GM19467 (cell line): ENCODE measurements around the gene PRPF6.

ENCODE experiments used
- ATAC-seq: cut with Tn5 transposase; IDR thresholded peaks from one replicate; pipeline ENCODE4 v1.9.1; 2021; ENCODE audit warnings: mild to moderate bottlenecking, moderate library complexity; ENCODE audit not compliant: unreplicated experiment

PRPF6 gene, protein sequence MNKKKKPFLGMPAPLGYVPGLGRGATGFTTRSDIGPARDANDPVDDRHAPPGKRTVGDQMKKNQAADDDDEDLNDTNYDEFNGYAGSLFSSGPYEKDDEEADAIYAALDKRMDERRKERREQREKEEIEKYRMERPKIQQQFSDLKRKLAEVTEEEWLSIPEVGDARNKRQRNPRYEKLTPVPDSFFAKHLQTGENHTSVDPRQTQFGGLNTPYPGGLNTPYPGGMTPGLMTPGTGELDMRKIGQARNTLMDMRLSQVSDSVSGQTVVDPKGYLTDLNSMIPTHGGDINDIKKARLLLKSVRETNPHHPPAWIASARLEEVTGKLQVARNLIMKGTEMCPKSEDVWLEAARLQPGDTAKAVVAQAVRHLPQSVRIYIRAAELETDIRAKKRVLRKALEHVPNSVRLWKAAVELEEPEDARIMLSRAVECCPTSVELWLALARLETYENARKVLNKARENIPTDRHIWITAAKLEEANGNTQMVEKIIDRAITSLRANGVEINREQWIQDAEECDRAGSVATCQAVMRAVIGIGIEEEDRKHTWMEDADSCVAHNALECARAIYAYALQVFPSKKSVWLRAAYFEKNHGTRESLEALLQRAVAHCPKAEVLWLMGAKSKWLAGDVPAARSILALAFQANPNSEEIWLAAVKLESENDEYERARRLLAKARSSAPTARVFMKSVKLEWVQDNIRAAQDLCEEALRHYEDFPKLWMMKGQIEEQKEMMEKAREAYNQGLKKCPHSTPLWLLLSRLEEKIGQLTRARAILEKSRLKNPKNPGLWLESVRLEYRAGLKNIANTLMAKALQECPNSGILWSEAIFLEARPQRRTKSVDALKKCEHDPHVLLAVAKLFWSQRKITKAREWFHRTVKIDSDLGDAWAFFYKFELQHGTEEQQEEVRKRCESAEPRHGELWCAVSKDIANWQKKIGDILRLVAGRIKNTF

DNA sequence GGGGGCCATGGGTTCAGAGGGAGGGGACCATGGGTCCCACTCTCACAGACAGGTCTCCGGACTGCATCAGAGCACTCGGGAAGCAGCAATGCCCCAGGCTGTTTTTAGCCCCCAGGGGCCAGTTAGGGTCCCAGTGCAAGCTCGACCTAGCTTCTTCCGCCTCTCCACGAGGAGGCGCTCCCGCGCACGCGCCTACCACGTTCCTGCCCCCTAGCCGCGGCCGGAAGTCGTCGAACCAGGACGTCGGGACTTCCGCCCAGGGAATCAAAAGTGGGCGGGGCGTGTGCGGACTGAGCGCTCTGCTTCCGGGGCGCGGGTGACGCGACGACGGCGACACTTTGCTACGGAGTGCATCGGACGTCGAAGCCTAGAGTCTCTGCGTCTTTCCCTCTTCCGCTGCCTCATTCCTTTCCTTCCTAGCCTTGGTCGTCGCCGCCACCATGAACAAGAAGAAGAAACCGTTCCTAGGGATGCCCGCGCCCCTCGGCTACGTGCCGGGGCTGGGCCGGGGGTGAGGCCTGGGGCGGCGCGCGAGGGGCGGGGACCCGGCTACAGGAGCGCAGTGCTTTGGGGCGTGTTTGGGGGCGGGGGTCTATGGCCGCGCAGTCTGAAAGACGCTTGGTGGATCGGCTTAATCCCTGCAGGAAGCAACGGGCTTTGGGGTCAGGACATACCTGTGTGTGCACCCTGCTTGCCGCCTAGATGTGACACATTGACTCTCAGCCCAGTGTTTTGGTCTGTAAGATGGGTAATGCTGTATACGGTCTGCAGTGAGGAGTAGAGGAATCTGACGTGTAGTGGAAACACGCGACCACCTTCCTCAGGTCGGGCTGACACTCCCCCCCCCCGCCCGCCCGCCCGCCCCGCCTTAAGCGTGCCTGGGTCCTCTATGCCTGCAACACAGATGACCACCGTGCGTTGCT lies at the start of gene PRPF6:
PRPF6 (plus strand) TSS at position 327 of the 923 bp plus-strand sequence; CDS start at position 441, 114 bp downstream.
- ATAC-seq = peak; percentile 54

DNA sequence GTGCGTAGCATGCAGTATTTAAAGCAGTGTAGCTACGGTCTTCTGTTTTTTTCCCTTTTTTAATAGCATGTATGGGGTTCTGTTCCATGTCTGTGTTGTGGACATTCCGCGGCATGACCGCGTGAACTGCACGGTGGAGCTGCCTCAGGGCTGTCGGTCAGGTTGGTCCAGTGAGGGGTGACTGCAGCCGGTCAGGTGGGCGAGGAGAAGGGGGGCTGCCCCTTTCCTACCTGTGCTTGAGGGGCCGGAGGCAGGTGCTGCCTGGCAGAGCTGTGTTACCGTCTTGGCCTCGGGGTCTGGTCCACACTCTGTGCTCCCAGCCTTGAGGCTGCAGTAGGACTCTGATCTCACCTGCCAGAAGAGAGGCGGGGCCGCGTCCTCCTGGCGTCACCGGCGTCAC lies 49.2 kb upstream of the PRPF6 start:
- ATAC-seq = no peak

DNA sequence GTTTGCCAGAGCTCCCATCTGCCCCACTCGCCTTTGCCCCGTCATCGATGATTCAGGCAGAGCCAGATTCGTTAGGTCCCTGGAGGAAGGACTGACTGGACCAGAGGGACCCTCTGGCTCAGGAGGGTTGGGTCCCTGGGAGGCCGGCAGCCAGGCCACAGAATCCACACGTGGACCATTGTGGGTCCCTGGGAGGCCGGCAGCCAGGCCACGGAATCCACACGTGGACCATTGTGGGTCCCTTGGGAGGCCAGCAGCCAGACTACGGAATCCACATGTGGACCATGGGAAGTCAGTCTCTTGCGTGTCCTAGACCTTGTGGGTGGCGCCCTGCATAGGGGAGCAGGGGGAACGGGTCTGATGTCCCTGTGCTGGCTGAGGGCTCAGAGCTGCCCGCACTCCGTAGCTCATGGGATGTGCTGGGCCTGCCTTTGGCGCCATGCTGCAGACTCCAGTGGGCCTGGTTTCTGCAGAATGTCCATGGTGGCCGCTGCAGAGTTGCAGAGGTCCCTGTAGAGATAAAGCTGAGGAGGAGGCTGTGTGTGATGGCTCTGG lies 48.2 kb upstream of the PRPF6 start:
- no peak for ATAC-seq

DNA sequence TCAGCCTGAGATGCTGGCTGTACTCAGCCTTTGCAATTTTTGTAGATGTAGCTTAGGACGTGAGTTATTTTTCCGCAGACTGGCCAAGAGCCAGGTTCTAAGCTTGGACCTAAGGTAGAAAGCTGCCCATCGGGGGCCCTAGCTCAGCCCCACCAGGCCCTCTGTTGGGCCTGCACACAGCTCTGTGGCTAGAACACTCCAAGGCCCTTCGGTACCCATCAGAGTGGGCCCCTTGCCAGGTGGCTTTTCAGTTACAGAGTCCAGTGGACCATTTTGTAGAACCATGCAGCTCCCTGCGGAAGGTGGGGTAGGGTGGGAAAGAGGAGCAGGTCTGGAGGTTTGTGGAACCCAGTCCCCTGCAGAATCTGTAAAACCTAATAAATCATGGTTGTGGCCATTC lies 47.3 kb upstream of the PRPF6 start:
- no peak for ATAC-seq

DNA sequence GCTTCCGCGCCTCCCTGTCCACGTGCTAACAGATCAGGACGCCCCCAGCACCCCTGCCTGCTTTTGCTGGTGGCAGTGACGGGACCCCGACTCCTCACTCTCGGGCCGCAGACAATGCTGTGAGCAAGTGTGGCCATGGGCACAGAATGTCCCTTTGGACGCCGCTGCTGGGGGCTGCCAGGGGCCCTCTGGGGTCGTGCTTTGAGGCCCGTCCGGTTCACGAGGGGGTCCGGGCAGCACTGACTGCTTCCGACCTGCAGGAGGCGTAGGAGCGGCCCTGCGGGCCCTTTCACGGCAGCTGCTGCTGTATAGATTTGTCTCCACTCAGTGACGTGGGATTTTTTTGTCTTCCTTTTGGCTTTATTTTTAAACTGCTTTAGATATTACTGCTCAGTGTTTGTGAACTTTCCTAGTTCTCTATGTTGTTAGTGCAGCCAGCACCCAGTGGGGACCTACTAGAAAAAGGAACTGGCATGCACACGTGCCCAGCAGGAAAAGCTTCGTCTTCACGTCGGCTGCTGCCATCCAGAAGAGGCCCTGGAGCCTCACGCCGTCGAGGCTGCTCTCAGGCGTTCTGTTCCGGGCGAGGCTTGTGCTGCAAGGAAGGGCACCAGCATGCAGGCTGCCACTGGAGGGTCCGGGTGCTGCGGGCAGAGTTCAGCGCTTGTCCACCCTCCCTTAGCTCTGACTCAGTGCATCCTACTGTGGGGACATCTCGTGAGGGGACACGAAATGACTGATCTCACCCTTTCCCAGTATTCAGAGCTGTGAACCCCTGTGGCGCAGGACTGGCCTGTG lies 46.5 kb upstream of the PRPF6 start:
- no peak for ATAC-seq

DNA sequence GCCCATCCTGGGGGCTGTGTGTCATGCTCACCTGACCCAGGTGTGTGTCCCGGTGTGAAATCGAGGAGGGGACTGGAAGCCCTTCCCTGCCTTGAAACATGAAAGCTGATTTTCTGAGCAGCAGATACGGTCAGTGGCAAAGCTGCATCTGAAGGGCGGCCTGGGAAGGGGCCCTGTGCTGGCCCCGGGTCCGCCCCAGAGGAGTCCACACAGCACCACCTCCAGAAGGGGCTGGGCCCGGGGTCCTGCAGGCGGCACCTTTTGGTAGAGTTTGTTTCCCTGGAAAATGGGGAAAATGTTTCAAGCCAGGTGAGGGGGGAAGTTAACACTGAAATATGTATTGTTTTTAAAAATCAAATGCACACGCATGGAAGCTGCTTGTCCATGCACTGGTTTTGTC lies 45.5 kb upstream of the PRPF6 start:
- no peak for ATAC-seq

DNA sequence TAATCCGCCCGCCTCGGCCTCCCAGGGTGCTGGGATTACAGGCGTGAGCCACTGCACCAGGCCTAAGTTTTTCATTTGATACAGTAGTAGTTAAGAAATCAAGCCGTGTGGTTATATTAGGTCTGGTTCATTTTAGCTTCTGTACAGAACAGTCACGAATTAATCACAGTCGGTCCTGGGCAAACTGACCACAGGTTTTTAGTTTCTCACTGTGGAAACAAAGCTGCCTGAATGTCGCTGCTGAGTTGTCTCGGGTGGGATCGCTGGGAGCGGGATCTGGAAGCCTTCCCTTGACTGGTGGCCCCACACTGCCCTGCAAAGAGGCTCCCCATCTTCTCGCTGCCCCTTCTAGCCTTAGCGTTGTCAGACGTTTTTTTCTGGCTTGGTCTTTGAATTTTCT lies 43.3 kb upstream of the PRPF6 start:
- no peak for ATAC-seq

DNA sequence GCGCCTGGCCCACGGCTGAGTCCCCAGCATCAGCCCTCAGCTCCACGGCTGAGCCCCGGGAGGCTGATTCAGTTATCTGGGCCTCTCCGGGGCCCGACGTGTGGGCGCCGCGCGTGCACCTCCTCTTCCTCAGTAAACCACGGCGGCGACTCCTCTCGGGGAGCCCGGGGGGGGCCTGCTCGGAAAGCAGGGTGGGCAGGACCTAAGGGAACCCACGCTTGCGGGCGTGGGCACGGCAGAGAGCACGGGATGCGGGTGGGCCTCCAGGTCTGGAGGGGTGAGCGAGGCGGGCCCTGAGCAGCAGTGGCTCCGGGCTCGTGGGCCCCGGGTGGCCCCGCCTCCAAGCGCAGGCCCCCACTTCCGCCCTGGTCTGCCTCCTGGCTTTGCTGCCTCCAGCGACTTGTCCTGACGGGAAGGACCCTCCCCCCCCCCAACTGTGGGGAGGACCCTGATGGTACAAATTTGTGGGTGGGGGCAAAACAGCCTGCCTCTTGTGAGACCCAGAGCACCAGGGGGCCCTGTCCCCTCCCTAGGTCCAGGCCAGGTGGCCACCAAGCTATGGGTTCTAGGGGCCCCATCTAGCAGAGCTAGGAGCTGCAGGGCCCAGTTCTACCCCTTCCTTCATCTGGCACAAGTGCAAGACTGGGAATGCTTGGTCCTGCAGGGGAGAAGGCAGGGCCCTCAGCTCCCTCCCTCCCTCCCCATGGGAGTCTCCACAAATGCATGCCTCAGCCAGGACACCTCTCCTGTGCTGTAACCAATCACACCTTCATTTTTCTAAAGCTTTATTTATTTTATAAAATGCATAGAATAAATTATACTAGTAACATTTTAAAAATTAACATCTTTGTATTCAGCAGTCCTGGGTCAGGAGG lies 41.6 kb upstream of the PRPF6 start:
- ATAC-seq = no peak

DNA sequence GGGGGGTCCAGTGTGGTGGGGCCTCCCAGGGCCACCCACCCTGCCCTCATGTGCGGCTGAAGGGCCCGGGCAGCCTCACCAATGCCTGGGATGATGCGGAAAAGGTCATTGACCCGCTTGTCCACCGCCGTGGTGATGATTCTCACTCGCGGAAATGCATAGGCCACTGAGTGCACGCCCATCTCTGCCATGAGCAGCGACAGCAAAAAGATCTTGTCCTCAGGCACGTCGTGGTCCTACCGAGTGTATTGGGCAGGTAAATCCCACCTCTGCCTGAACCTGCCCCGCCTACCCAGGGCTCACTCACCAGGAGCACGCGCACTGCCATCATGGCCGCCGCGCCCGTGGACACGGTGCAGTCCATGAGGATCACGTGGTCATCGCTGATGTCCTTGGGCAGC lies 40.9 kb upstream of the PRPF6 start:
- ATAC-seq = no peak

DNA sequence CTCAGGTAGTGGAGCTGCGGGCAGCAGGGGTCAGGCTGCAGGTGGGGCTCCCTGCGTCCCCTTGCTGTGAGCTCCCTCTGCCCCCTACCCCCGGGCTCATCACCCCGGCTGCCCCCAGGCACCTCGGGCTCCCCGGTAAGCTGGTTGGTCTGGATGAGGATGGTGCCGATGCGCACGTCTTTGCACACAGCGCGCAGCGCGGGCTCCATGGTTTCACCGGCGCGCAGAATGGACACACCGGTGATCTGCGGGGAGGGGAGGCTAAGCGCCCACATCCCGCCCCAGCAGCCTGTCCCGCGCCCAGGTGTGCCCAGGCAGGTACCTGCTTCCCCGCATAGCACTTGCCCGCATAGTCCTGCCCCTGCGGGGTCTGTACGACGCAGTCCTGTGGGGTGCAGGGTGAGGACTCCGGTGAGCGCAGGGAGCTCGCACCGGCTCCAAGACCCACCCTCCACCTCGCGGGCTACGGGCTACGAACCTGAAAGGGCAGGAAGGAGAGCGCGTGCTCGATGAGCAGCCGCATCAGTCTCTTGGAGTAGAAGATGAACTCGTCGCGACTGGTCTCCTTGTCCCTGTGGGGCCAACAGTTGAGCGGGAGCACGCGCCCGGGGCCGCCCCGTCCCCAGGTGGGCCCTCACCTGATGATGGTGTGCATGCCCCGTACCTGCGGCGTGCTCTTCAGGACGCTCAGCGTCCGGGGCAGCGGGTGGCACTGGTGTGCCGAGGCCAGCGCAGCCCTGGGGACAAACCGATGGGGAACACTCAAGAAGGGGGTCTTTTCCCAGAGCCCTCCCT lies 40.3 kb upstream of the PRPF6 start:
- no peak for ATAC-seq

DNA sequence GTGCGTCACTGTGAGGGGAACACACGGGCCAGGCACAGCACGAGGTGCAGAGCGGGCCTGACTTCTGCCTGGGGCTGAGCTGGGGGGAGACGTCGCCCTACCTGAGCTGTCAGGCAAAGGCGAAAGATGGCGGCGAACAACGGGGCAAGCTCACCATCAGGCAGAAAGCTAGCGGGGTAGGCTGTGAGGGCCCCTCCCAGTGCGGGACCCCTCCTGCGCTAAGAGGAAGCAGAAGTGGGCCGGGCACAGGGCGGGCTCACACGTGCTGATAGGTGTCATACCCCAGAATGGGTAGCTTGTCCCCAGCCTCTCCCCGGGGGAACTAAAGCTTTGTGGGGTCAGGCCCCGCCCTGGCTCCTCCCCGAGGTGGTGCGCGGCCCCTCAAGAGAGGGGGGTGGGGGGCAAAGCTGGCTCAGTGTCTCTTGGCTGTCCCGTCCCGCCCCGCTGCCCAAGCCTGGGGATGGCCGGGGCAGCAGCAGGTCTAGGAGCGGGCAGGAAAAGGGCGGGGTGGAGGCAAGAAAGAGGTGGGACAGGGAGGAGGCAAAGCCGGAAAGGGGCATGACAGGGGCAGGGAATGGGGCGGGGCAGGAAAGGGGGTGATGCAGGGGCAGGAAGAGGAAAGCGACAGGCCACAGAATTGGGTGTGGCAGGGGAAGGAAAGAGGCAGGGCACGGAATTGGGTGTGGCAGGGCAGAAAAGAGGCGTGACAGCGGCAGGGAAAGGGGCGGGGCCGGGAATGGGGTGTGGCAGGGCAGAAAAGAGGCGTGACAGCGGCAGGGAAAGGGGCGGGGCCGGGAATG lies 39.5 kb upstream of the PRPF6 start:
- ATAC-seq = no peak

DNA sequence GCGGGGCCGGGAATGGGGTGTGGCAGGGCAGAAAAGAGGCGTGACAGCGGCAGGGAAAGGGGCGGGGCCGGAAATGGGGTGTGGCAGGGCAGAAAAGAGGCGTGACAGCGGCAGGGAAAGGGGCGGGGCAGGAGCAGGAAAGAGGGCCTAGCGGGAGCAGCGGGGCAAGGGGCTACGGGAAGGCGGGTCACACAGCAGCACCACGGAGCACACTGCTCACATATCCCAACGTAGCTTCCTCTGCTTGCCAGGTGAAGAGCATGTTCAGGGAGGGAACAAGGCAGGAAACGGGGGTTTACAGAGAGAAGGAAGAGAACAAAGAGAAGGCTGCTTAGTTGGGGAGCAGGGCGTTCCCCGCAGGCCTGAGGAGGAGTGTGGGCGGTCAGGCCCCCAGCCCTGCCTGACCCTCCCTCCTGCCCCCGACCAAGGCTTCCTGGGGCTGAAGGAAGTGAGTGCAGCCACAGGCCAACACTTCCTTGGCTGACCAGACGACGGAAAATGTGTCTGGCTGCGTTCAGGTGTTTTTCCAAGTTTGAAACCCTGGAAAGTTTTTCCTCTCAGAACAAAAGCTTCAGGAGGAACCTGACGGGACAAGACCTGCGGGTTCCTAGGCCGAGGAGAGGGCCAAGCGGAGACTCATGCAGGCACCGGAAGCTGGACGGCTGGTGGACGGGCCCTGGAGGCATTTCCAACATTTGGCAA lies 38.5 kb upstream of the PRPF6 start:
- no peak for ATAC-seq

DNA sequence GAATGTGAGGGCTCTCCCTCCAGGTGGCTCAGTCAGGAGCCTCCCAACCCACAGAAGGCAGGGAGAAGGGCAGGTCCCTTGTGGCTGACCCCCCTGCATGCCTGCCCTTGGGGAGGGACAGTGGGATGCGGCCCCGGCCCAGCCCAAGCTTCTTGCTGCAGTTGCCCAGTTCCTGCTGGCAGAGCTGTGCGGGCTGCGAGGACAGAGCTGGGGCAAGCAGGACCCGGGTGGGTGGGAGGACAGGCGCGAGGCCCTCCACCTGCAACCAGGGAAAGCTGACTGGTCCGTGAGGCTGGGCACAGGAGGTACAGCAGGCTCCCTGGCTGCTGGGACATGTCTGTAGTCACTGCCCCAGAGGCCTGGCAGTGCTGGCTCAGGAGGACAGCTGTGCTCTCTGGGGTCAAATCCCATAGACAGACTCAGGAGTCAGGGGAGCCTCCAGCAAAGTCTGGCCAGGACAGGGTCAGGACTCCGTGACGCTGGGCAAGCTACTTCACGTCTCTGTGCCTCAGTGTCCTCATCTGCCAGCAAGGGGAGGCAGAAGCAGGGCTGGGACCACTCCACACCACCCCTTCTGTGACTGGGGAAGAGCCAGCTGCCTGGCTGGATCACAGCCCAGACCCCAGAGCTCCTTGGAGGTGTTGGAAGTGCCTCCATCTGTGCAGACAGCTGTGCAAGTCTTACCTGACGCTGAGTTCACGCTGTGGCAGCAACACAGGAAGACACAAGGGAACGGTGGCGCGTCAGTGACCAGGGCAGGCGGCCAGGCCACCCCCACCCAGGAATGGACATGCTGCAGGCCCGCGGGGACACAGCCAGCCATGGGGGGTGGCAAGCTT lies 37.7 kb upstream of the PRPF6 start:
- ATAC-seq = no peak

DNA sequence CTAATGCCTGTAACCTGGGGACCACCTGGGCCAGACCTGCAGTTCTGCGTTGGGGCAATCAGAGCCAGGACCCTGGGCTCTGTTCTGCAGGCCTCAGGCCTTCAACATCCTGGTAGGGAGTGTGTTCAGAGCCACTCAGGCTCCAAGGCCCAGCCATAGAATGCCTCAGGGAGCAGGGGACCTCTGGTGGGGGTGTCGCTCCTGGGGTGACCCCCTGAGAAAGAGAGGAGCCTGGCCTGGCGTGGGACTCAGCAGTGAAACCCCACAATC lies 37.2 kb upstream of the PRPF6 start:
- ATAC-seq = no peak

DNA sequence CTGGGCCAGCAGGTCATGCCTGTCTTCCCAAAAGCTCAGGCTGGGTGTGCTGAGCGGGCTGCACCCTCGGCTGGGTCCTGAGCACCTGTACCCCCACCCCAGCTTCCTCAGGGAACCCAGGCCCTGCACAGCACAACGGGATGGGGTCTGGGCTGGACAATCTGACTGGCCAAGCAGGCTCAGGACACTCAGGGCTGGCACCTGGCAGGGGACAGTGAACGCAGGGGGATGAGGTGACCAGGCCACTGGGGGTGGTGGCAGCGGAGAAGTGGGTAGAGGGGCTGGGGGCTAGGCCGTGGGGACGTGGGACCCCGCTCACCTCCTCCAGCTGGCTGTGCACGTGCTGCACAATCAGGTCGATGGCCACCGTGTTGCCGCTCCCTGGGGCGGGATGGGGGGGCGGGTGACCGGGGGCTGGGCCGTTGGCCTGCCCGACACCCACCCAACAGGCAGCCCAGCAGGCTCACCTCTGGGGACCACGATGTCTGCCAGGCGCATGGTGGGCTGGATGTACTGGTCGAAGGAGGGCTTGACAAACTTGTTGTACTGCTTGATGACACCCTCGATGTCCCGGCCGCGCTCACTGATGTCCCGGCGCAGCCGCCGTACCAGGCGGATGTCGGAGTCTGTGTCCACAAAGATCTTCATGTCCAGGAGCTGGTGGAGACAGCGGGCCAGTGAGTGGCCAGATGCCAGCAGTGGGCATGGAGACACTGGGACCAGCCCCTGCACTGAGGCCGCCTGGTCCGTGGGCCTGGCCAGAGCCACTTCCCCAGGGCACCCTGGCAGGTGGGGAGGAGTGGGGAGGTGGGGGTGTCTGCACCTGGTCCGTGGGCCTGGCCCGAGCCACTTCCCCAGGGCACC lies 36.6 kb upstream of the PRPF6 start:
- ATAC-seq = no peak
